Left ventricle myocardium superior (tissue), 1 donor: Measurements from ENCODE around the gene YWHAE. TPM values are rescaled to one million over a fixed set of nuclear protein-coding genes. Genes with fewer than 3 reads are reported as not detected.
"Not testable (repeated sequence)": the region's sequence is repeated elsewhere in the genome, so short reads cannot be mapped to it uniquely, and the experiment has no call there.

Experiments
- ATAC-seq: fragments of 200-7000 bp; cut with Tn5 transposase; one replicate; pipeline ENCODE4 v1.9.1; 2020; ENCODE audit warnings: mild to moderate bottlenecking, moderate library complexity
- DNase-seq: peaks from one replicate; pipeline ENCODE4 v3.0.0-alpha.2; 2020
- intact Hi-C: fragments of 100-400 bp; cut with micrococcal nuclease; formaldehyde crosslinking; loops from one replicate; pipeline ENCODE4 v1.11.0; 2022
- long read RNA-seq: library from polyadenylated mRNA; unstranded; transcript quantifications from one replicate; pipeline ENCODE4 v2.0.0, GENCODE V29; 2021
- total RNA-seq: library from RNA; stranded (reverse); fragmentation: NEBNext Ultra II Directional; extraction: Animal tissue kit (Norgen Biotek cat#: 25700); gene quantifications from one replicate; pipeline ENCODE4 v1.2.1, GENCODE V29; 2021
- donor health status: DM: no; HTN: yes; CAD: no; lungs with severe emphysema.

The YWHAE gene
- total RNA-seq: 620 TPM
- long read RNA-seq, transcript YWHAE-201 (6 exons, 2,211 nt): major isoform, 273 of 488 reads
- long read RNA-seq, transcript YWHAE-208 (7 exons, 1,818 nt): minor isoform, 13 of 488 reads
- long read RNA-seq, transcript YWHAE-205 (2 exons, 465 nt): minor isoform, 7 of 488 reads
- long read RNA-seq, partial matches to known transcripts: 18 of 488 reads
- long read RNA-seq, other reads (novel, unspliced or antisense): 173 of 488 reads

GRCh38 chr17:1399679-1400512 is at the start of gene YWHAE:
Gene YWHAE (minus strand): TSS chr17:1400222. CDS start chr17:1400110, 112 bp downstream.
- ATAC-seq (peak; percentile 98), DNase-seq (peak; percentile 99)
- intact Hi-C loops: no loop called here

- intact Hi-C loops: no loop called here
- ATAC-seq (no peak), DNase-seq (no peak)
These were observed 49.5 kb upstream of the YWHAE start for GRCh38 chr17:1449412-1449967.

- DNase-seq (no peak), ATAC-seq (peak; percentile 34)
- intact Hi-C loops: no loop called here
These were observed 47.0 kb upstream of the YWHAE start for GRCh38 chr17:1447052-1447451.

GRCh38 chr17:1446201-1446600 is 46.2 kb upstream of the YWHAE start:
- DNase-seq (no peak), ATAC-seq (no peak)
- intact Hi-C loops: no loop called here

- intact Hi-C loops, ATAC-seq, DNase-seq: not testable (repeated sequence)
These were observed 45.7 kb upstream of the YWHAE start for GRCh38 chr17:1445695-1446094.

GRCh38 chr17:1442721-1443120 is 42.7 kb upstream of the YWHAE start:
- DNase-seq, intact Hi-C loops, ATAC-seq: not testable (repeated sequence)

- no peak for ATAC-seq
- no peak for DNase-seq
- intact Hi-C loops: no loop called here
These were observed 42.2 kb upstream of the YWHAE start for GRCh38 chr17:1442187-1442586.

- DNase-seq (no peak), ATAC-seq (no peak)
- intact Hi-C loops: no loop called here
These were observed 40.9 kb upstream of the YWHAE start for GRCh38 chr17:1440921-1441320.

- DNase-seq (no peak), ATAC-seq (no peak)
- intact Hi-C loops: no loop called here
These were observed 38.6 kb upstream of the YWHAE start for GRCh38 chr17:1438593-1439083.

GRCh38 chr17:1435326-1435725 is 35.3 kb upstream of the YWHAE start:
- DNase-seq: no peak
- intact Hi-C loops: no loop called here
- ATAC-seq: no peak

GRCh38 chr17:1434150-1434549 is 34.1 kb upstream of the YWHAE start:
- ATAC-seq (peak; percentile 63), DNase-seq (no peak)
- intact Hi-C loops: no loop called here

GRCh38 chr17:1431631-1432104 is 31.6 kb upstream of the YWHAE start:
- DNase-seq: no peak
- intact Hi-C loops: no loop called here
- no peak for ATAC-seq

- ATAC-seq (peak; percentile 41), DNase-seq (no peak)
- intact Hi-C loops: no loop called here
These were observed 23.6 kb upstream of the YWHAE start for GRCh38 chr17:1423456-1424135.

- DNase-seq (peak; percentile 1), ATAC-seq (peak; percentile 88)
- intact Hi-C loops: no loop called here
These were observed 22.9 kb upstream of the YWHAE start for GRCh38 chr17:1422885-1423284.

GRCh38 chr17:1421470-1421869 is 21.4 kb upstream of the YWHAE start:
- ATAC-seq (no peak), DNase-seq (no peak)
- intact Hi-C loops: no loop called here

GRCh38 chr17:1420981-1421380 is 21.0 kb upstream of the YWHAE start:
- DNase-seq: no peak
- no peak for ATAC-seq
- intact Hi-C loops: no loop called here

GRCh38 chr17:1420163-1420562 is 20.1 kb upstream of the YWHAE start:
- intact Hi-C loops: no loop called here
- ATAC-seq (no peak), DNase-seq (no peak)

- DNase-seq, ATAC-seq, intact Hi-C loops: not testable (repeated sequence)
These were observed 18.5 kb upstream of the YWHAE start for GRCh38 chr17:1418476-1418875.

- DNase-seq (no peak), ATAC-seq (no peak)
- intact Hi-C loops: no loop called here
These were observed 16.4 kb upstream of the YWHAE start for GRCh38 chr17:1416414-1416813.

- peak; percentile 21 for ATAC-seq
- intact Hi-C loops: no loop called here
- no peak for DNase-seq
These were observed 14.6 kb upstream of the YWHAE start for GRCh38 chr17:1414634-1415033.
